Muscle of arm (tissue), 12 donors: ENCODE data around the gene IPO5. TPM values are rescaled to one million over a fixed set of nuclear protein-coding genes. Genes with fewer than 3 reads are reported as not detected.
A peak's percentile ranks its signal among the peaks of the same experiment; 100 is the strongest.
"Not testable (repeated sequence)": the region's sequence is repeated elsewhere in the genome, so short reads cannot be mapped to it uniquely, and the experiment has no call there.

Source experiments
- DNase-seq: peaks from one replicate; pipeline ENCODE4 v3.0.0-alpha.2; 2013
- polyA plus RNA-seq, 12 donors: library from polyadenylated mRNA; unstranded; fragments of 120-200 nt; gene quantifications; one replicate each; pipeline ENCODE4 v1.2.1, GENCODE V29; 2013; ENCODE audit not compliant: insufficient read length in 12 of 12

IPO5 gene
- polyA plus RNA-seq, 12 donors: 92.0 to 216 (median 189) TPM; not detected in 1

DNA sequence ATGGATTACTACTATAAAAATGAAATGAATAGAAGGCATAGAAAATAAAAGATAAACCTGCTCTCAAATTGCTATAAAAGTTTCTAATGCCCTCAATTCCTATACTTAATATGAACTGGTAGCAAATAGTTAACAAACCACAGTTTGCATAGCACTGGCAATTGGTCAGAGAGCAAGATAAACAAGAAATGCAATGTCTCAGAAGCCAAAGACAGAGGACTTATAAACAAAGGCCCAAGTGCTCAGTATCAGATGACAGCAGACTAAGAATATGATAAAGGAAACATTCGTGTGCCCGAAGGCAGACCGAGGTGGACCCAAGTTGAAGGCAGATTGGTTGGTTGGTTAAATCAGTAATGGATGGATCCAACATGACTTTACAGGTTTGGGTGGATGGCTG lies 50.6 kb downstream of the IPO5 start:
- no peak for DNase-seq

DNA sequence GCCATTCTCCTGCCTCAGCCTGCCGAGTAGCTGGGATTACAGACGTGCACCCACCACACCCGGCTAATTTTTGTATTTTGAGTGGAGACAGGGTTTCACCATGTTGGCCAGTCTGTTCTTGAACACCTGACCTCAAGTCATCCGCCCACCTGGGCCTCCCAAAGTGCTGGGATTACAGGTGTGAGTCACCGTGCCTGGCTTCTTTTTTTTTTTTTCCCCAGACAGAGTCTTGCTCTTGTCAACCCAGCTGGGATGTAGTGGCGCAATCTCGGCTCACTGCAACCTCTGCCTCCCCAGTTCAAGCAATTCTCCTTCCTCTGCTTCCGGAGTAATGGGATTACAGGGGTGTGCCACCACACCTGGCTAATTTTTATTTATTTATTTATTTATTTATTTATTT lies 51.5 kb downstream of the IPO5 start:
- not testable (repeated sequence) for DNase-seq

DNA sequence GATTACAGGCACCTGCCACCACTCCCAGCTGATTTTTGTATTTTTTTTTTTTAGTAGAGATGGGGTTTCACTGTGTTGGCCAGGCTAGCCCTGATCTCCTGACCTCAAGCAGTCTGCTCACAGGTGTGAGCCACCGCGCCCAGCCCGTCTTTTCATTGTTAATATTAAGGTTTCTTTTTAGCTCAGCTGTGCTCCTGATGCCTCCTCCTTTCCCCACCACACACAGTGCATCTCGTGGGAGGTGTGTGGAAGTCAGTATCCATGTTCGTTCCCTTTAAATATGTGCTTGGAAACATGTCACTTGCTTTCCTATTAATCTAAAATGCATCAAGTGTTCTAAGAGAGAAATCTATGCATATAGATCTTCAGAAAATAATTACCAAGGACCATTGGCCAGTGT lies 53.5 kb downstream of the IPO5 start:
- DNase-seq: no peak

DNA sequence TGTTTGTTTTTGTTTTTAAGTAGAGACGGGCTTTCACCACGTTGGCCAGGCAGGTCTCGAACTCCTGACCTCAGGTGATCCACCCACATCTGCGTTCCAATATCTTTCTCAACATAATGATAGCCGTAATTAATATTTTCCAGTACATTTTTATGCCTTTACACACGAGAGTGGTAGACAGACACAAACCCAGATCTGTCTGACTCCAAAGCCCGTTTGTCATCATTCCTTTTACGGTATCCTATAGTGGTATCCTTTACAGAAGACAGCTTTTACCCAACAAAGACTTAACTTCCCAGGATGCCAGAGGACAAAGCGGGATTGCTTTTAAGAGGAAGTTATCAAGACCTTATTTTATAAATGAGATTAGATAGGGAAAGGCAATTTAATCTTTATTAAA lies 59.8 kb downstream of the IPO5 start:
- no peak for DNase-seq

DNA sequence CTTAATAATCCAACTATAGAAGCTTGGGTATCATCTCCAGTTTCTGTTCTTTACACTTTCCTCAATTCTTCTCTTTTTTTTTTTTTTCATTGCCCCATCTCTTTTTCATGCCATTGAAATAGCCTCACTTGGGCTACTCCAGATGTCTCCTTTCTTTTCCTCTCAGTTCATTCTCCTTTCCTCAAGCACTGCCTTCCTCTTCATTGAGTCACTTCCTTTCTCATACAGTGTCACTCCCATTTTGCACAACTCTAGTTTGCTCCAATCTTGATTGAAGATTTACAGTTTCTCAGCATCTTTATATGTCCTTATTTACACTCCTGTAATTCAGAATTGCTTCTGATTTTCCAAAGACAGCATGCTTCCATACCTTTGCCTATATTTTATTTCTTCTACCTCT lies 61.3 kb downstream of the IPO5 start:
- DNase-seq: no peak

DNA sequence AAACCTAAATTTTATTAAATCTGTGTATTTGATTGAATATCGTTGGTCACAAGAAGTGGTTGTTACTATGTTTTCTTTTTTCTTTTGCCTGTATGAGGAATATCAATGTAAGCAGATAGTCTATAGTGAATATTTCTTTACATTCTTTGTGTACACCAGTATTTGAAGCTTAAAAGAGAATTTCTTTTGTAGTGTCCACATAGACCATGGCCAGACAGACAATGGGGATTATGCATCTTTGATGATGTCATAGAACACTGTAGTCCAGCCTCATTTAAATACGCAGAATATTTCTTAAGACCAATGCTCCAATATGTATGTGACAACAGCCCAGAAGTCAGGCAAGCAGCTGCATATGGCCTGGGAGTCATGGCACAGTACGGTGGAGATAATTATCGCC lies 64.8 kb downstream of the IPO5 start:
- no peak for DNase-seq

DNA sequence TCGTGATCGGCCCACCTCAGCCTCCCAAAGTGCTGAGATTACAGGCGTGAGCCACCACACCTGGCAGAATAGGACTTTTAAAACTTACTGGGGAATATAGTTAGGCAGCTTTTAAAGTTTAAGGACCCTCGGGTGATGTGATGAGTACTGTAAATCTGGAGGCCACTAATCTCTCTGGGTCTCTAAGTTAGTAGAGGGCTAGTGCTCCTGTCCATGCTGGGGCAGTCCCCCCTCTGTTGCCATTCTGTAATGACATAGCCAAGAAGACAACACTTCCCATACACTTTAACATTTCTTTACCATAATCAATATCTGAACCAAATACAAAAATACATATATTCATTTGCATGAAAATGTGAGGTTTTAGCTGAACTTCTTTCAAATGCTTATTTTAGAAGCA lies 65.7 kb downstream of the IPO5 start:
- DNase-seq: no peak

DNA sequence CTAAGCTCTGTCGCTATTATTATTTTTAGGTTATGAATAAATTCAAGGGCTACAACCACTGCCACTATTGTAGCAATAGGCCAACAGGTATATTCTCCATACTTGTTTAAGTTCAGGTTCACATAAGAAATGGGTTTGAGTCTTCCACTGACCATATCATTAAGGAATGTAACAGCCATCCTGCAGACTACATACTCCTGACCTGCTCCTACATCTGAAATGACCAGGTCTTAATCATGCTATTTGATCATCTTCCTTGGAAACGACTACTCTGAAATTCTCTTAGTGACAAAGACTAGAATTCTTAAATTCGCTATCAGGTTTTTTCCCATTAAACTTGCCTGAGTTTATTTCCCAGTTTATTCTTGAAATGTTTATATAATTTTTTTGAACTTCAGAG lies 66.8 kb downstream of the IPO5 start:
- DNase-seq: no peak

DNA sequence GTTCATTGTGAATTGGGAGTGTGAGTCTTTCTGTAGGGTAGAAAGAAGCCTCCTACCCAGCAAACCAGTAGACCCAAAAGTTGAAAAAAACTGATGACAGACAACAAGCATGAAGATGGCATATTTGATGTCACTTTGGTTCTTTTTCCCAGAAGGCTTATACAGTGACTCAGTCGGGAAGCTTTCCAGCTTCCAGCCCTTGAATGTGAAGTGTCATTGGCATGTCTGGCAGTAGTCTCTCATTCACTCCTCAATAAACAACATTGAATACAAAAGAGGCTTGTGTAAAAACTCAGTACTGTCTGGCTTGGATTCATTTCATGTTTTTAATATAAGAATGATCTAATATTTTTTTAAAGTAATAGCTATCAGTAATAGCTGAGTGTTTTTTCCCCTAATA lies 68.7 kb downstream of the IPO5 start:
- DNase-seq: no peak

DNA sequence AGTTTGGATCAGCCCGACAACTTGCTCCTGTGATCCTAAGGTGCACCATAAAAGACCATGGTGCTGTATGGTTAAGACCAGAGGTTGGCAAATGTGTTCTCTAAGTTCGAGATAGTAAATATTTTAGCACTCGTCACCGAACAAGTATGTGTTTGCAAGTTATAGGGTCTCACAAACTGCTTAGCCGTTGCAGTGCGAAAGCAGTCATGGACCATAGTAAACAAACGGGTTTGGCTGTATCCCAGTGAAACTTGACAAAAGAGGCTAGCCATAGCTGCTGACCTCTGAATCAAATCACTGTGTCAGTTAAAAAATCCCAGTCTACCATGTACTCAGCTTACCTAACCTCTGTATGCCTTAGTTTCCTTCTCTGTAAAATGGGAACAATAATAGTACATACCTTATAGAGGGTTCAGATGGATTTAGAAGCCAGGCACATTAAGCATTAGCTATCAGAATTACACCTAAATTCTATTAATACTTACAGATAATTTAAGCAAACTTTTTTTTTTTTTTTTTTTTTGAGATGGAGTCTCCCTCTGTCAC lies 72.1 kb downstream of the IPO5 start:
- DNase-seq: no peak

DNA sequence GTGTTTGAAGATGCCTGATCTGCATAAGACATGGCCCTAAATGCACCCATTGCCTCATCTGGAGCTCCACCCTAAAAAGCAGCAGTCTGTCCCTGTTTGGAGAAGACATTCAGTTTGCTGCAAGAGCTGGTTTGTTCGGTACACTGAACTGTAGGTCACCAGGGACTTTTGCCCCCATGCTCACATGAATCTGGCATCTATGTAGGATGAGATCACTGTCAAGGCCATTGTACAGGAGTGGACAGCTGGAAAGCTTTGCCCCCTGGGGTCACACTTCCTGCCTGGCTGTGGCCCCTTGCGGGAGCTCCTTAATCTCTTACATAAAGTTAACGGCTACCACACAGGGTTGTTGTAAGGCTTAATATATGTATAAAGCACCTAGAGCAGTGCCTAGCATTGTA lies 73.0 kb downstream of the IPO5 start:
- DNase-seq: no peak

DNA sequence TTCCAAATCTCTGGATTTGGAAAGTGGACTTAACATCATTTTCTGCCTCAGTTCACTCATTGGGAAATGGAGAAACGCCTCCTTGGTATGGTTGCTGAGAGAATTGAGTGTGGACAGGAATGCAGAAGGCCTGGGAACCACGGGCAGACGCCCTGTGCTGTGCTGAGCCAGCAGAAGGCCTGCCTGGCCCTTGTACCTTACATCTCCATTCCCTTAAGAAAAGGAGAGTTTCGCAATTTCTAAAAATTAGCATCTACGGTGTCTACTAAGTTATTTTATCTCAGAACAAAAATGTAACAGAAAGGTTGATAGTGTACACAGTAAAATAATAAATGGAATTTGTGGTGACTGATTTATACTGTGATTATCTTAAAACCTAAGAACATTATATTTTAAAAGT lies 78.7 kb downstream of the IPO5 start:
- no peak for DNase-seq

DNA sequence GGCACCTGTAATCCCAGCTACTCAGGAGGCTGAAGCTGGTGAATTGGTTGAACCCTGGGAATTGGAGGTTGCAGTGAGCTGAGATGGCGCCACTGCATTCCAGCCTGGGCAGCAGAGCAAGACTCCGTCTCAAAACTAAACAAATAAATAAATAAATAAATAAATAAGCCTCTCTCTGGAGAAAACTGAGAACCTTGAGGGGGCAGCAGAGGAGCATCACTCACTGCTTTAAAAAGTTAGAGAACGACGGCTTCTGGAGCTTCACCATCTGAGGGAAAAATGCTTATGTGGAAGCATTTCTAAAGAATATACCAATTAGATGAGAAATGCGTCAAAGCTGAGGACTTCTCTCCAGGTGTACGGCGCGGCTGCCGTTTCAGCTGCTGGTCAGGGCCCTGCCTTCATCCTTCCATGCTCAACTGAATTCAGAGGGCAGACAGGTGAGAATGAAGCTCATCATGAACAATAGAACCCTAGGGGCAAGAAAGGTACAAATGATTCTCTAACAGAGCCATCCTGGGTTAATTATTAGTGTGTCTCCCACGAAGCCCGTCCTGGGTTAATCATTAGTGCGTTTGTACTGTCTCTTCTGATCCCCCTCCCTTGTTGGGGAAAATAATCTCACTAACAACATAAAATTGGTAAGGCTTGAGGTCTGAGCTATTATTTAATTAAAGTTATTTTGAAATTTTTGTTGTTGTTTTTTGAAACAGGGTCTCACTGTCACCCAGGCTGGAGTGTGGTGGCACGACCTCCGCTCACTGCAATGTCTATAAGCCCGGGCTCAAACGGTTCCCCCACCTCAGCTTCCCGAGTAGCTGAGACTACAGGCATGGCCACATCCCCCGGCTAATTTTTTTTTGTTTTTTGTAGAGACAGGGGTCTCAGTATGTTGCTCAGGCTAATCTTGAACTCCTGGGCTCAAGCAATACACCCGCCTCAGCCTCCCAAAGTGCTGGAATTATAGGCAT lies 80.1 kb downstream of the IPO5 start:
- DNase-seq: peak; percentile 37

DNA sequence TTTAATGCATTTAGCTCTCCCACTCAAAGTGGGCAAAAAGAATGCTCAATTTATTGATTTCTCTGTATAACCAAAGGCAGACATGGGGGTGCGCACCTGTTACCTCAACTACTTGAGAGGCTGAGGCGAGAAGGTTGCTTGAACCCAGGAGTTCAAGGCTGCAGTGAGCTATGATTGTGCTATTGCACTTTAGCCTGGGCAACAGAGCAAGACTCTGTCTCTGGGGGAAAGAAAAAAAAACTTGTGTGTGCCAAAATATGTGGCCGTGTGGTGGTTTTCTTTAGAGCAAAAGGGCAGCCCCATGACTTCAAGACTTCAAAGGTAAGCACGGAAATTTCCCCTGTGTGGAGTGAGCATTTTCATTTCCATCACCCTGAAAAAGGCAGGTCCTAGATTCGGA lies 81.9 kb downstream of the IPO5 start:
- no peak for DNase-seq

DNA sequence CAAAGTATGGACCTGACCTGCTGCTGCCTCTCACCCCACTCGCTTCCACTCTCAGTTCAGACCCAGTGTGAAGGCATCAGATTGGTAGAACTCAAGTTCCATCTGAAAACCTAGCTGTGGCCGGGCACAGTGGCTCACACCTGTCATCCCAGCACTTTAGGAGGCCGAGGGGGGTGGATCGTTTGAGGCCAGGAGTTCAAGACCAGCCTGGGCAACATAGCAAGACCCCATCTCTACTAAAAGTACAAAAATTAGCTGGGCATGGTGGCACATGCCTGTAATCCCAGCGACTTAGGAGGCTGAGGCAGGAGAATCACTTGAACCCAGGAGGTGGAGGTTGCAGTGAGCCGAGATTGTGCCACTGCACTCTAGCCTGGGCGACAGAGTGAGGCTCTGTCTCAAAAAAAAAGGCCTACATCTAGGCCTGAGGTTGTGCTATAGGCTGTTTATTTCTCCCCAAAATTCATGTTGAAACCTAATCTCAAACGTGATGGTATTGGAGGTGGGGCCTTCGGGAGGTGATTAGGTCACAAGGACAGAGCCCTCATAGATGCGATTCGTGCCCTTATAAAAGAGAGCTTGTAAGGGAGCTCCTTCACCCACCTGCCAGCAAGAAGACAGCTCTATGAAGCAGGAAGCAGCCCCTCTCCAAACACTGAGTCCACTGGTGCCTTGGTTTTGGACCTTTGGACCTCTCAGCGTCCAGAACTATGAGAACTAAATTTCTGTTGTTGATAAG lies 83.3 kb downstream of the IPO5 start:
- DNase-seq: not testable (repeated sequence)

DNA sequence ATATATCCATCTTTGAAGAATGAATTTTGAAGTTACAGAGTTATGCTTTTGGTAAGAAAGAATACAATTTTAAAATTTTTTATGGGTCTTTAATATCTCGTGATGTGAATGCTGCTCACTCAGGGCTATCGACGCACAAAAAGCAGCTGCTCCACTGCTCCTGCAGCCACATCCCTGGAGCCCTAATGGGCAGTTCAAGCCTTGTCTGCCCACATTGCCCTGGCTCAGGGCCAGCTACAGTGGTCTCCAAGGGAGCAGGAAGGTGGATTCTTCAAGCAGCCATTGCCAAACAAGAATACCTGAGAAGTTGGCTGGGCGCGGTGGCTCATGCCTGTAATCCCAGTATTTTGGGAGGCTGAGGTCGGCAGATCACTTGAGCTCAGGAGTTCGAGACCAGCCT lies 85.8 kb downstream of the IPO5 start:
- DNase-seq: no peak

DNA sequence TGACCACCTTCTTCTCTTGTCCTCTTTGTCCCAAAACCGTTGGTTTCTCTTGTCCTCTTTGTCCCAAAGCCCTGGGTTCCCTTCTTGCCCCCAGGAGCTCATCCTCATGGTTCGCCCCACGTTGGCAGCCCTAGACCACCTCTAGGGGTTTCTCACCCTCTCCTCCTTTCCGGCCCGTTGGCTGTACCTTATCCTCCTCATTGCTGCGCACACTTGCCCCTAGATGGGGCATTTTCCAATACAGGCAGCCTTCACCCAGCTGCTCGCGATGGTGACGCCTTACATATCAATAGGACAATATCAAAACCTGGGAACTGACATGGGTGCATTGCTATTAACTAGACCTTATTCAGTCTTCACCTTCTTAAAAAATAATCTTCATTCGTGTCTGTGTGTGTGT lies 86.5 kb downstream of the IPO5 start:
- no peak for DNase-seq

DNA sequence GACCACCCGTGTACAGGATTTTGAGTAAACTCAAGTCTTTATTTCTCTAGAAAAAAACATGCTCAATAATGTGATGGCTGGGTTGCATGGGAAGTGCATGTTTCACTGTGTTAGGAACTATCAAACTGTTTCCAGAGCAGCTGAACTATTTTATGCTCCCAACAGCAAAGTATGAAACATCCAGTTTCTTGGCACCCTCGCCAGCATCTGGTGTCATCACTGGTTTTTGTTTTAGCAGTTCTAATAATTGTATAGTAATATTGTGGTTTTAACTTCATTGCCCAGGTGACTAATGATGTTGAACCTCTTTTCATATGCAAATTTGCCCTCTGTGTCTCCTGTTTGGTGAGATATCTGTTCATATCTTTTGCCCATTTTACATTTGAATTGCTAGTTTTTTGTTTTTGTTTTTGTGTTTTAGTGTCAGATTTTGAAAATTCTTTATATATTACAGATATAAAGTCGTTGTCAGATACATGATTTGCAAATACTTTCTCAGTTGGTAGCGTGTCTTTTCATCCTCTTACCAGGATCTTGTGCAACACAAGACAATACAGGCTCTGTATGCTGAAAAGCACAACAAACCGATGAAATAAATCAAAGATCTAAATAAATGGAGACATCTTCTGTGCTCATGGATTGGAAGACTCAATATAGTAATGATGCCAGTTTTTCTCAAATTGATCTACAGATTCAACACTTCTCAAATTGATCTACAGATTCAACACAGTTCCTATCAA lies 87.8 kb downstream of the IPO5 start:
- DNase-seq: no peak

DNA sequence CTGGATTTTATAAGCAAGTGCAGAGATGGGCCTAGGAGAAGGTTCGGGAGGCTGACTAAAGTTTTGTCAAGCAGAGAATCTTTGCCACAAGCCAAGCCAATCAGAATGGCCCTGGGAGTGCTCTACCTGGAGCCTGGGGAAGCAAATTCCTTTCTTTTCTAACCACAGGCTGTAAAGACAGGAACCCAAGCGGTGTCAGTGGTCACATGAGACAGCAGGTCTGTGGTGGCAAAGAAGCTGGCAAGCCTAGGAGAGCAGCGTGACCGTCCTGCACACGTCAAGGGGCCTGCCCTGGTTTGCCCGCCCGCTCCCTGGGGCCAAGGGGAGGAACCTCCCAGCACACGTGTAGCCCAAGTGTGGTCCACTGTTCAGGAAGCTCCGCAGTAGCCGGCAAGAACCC lies 90.8 kb downstream of the IPO5 start:
- no peak for DNase-seq

DNA sequence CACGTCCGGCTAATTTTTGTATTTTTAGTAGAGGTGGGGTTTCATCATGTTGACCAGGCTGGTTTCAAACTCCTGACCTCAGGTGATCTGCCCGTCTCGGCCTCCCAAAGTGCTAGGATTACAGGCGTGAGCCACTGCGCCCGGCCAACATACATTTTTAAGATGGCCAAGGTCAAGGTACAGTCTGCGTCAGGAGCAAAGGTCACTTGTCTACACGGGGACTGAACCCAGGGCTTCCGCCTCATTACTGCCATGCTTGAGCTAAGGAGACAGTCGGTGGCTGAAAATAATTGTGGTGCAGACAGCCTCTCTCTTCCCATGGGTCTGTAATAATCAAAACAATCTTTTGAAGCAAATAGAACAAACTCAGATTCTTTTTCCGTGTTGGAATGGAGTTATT lies 94.3 kb downstream of the IPO5 start:
- not testable (repeated sequence) for DNase-seq

DNA sequence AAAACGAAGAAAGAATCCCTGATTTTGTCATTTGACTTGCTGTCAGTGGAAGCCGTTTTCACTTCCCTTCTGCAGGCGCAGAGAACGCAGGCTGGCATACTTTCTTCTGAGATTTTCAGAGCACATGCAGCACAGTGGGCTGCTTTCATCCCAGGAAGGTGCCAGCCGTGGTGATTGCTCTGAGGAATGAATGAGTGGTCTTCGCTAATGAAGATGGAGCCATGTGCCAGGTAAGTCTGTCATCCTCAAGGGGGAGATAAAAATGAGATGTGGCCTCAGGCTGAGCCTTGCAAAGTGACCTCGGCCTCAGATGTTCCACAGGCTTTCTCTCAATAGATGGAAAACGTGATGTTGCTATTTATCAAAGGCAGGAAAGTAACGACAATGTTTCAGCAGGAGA lies 94.8 kb downstream of the IPO5 start:
- DNase-seq: no peak

DNA sequence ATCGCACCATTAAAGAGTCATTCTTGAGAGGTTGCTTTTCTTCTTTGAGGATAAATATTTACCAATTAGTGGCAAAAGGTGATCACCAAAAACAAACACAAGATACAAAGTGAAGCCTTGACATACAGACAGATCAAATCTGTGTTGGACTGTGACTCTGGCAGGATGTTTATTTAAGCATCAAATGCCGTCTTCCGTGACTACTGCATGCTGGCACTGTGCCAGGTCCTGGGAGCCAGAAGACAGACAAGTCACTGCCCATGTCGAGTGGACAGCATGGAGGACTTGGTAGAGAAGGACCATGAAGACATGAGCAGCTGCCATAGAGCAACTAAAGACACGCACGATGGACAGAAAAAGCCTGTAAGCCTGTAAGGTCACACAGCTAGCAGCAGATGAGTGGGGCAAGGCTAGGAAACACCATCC lies 96.6 kb downstream of the IPO5 start:
- no peak for DNase-seq
